ENCODE results near the gene CBX4.

The CBX4 gene

GRCh38 chr17:79829004-79829403 is 10.2 kb downstream of the CBX4 start:
- DNase-seq: no peak

- no peak for DNase-seq
Observed at GRCh38 chr17:79826841-79827578, 12.2 kb downstream of the CBX4 start.

DNA sequence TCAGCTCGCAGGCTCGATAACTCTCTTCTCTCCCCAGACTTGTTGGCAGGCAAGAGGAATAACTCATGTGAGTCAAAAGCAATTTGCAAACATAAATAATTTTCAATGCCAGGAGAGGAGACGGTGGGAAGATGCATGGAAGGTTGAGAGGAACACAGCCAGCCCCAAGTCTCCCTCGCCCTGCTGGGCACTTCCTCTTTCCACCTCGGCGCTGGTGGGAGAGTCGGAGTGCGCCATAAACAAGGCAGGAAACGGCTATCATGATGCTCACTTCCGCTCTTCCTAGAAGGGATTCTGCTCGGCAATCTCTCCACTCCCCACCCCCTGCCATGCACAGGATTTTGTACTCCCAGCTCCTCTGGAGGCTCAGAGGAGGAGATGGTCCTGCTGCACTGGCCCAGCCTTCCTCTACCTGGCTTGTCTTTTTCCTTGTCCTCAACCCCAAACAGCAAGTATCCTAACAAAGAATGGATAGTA is 13.0 kb downstream of the CBX4 start:
- peak; percentile 77 to 90 (median 88) for DNase-seq

GRCh38 chr17:79825580-79825921 is 13.7 kb downstream of the CBX4 start:
- no peak for DNase-seq

DNA sequence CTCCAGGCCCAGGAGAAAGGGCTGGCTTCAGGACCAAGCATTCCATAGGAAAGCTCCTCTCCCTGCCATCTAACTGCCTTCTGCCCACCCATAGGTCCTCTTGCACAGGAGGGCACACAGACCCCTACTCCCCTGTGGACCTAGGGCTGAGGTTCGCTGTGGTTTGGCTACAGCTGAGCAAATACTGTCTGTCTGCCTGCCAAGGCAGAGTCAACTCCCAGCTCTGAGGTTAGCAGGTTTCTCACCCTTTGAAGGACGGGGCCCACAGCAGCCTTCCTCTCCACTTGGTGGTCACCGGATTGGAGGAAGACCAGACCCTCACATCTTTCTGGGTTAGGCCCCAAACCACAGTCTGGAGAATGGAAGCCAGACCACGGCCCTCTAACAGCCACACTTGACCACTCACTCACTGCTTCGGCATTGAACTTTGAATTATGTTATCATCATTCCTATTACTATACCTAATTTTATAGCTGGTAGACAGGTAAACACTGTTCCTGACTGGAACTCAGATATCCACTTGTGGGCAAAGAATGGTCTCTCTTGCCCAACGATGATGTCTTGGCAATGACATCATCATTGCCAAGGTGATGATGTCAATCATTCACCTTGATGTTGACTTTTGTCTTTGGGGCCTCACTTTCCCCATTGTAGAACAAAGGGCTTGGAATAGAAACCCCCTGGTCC is 14.2 kb downstream of the CBX4 start:
- DNase-seq: no peak

DNA sequence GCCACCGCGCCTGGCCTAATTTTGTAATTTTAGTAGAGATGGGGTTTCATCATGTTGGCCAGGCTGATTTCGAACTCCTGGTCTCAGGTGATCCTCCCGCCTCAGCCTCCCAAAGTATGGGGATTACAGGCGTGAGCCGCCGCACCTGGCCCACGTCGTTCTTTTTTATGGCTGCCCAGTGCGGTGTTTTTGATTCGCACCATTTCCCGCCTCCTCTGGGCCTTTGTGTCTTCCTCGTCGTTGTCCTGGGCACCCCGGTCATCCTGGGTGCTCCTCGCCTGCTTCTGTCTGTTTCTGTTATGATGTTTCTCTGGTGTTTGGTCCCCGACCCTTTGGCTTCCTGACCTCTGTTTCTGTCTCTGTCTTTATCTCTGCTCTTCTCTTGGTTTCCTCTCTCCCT is 15.0 kb downstream of the CBX4 start:
- DNase-seq: no peak

DNA sequence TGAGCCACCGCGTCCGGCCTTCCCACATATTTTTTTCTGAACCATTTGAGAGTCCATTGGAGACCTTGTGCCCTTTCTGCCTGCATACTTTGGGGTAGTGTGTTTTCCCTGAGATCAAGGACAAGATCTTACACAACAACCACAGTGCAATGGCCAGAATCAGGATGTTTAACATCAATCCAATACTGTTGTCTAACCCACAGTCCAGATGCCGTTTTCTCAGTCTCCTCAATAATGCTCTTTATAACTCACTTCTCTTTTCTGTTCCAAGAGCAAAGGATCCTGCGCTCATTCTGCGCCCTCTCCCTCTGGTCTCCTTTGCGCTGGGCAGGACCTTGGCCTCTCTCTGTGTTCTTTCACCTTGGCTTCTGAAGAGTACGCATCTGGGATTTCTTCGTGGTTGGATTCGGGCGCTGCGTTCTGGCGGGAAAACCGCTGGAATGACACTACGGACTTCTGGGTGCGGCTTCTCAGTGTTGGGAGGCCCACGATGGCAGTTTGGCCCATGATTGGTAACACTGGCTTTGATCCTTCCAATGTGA is 16.6 kb downstream of the CBX4 start:
- no peak for DNase-seq

GRCh38 chr17:79821331-79822095 is 17.7 kb downstream of the CBX4 start:
- no peak for DNase-seq

DNA sequence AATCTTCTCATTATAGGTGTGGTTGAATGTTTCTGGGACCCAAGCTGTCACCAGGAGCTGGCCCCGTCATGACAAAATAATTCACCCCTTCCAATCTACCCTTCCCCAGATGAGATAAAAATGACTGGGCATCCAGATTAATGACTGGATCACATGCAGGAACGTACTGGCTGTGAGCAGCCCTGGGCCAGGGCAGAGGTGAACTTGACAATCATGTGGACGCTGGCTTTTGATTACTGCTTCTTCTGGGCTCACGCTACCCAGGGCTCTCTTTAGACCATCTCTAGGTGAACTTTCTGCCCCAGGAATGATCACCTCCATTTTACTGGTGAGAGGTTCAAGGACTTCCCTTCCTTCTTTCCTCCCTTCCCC is 18.3 kb downstream of the CBX4 start:
- DNase-seq: no peak

- DNase-seq: no peak
Observed at GRCh38 chr17:79819534-79820276, 19.5 kb downstream of the CBX4 start.

DNA sequence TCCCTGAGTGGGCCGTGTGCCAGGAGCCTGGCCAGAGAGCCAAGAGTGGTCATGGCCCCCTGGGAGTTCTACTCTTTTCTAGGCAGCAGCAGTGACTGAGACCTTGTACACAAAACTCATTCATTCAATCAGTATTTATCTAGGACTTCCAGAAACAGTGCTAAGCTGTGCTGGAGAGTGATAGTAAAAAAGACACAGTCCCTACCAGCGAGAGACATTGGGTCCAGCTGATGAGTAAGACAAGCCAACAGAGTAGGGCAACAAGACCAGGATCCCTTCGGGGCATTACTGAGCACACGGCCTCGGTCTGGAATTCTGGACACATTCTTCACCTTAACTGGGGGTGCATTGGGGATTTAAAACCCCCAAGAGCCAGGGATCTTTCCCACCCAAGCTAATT is 20.2 kb downstream of the CBX4 start:
- no peak for DNase-seq

DNA sequence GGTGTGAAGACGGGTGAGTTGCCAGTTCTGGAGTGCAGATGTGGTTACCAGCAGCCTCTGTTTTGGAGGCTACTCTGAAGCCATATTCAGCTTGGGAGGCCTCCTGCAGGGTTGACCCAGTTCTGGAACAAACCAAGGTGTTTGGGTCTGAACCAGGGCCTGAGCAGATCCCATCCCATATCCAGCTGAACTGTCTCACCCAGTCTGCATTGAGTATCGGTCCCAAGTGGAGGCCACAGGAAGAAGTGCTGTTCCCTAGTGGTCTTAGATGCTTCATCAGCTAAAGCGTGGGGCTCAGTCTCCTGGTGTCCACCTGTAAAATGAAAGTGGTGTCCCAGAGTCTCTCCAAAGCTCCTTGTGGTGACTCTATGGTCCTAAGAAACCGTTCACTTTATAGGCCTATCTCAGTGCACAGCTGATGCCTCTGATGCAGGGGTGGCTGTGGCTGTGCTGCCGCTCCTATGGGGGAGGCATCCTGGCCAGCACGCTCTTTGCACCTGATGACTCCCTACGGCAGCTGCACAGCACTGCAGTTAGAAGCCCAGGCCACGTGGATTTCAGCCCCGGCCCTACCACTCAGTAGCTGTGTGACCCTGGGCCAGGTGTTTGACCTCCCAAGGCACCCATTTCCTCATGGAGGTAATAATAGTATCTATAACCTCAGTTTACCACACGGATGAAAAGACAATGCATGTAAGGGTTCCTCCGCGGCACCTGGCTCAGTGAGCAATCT is 21.0 kb downstream of the CBX4 start:
- no peak for DNase-seq

- DNase-seq: no peak
Observed at GRCh38 chr17:79815836-79816461, 23.3 kb downstream of the CBX4 start.

GRCh38 chr17:79814974-79815835 is 24.0 kb downstream of the CBX4 start:
- DNase-seq: peak in 2 of 4 experiments; percentile 53 to 67

- DNase-seq: no peak
Observed at GRCh38 chr17:79814127-79814973, 24.9 kb downstream of the CBX4 start.

DNA sequence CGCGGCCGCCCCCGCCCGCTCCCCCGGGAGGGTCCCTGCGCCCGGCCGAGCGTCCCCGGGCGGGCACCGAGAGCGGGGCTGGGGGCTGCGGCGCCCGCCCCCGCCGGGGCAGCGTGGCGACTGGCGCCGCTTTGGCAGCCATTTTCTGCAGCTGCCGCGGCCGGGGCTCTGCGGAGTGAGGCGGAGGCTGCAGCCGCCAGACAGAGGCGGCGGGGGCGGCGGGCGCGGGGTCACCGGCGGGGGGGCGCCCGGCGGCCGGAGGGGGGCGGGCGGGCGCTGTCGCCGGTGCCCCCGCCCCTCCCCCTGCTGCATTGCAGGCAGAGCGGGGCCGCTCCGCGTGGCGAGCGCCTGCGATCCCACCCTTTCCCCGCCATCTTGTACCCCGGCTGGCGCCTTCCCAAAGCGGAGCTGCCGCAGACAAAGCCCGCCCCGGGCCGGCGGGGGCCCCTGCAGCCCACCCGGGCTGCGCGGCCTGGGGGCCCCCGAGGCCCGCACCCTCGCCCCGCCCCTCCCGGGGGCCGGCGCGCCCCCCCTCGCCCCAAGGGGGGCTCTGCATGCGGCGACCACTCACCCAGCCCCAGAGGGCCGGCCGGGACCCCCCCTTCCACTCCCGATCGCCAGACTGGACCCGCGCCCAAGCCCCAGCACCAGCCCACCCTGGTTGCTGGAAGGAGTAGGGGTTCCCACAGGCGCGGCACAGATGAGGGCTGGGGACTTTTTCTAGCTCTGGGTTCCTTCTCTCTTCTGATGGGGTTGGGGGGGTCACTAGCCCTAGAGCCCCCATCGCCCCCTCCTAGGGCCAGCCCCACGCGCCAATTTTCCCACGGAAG is 25.7 kb downstream of the CBX4 start:
- DNase-seq: no peak

- DNase-seq: no peak
Observed at GRCh38 chr17:79812353-79813258, 26.6 kb downstream of the CBX4 start.

Data from suppressor macrophage (primary cell).